ENCODE measurements around the gene ETS1.

GRCh38 chr11:128630367-128631230 is 43.2 kb upstream of the ETS1 start:
- TF ChIP-seq EP300 (conservative IDR thresholded peaks at IDR 0.05; ENCODE audit: poor library complexity, severe bottlenecking) (no peak), CTCF (IDR thresholded peaks at IDR 0.05; ENCODE audit: poor library complexity, severe bottlenecking) (peak; percentile 70), POLR2AphosphoS5 (IDR thresholded peaks at IDR 0.05) (no peak)
